K562 (cell line): ENCODE results near the gene ME3. TPM values are rescaled to one million over a fixed set of nuclear protein-coding genes. Genes with fewer than 3 reads are reported as not detected.

Experiments
- ATAC-seq: fragments of 200-7000 bp; cut with Tn5 transposase; 3 replicates; pipeline ENCODE4 v1.9.1; 2020; ENCODE audit warnings: moderate library complexity
- BruUV-seq: library from RNA; stranded (reverse); fragments of 400-500 nt; replicated peaks from 2 replicates; lab custom pipeline; 2021; lab: Mats Ljungman, UMichigan
- CTCF ChIA-PET: fragments of 300-600 bp; formaldehyde crosslinking; extraction: SDS; loops from one replicate; lab custom pipeline; 2021; ENCODE audit warnings: low intra/inter-chr PET ratio; lab: Yijun Ruan, JAX
- POLR2A ChIA-PET: fragments of 300-600, 350-650 bp; sonication (Branson Sonifier 250); formaldehyde crosslinking; extraction: SDS; loops from one replicate; lab custom pipeline; 2021; ENCODE audit warnings: antibody characterized with exemption, inconsistent platforms; lab: Yijun Ruan, JAX
- DNase-seq, 4 experiments: peaks; one replicate each; pipeline versions ENCODE4 v3.0.0 to v3.0.0-alpha.2; 2011 to 2018; ENCODE audit warnings: low spot score in 3 of 4, mixed read lengths in 3 of 4; ENCODE audit errors: extremely low read depth in 1 of 4
- FAIRE-seq: peaks from 2 replicates; lab custom pipeline; 2011; peaks lifted over from hg19 to GRCh38; lab: Jason Lieb, UNC
- H2AFZ ChIP-seq: 2 replicates; pipeline ENCODE4 v1.6.0; 2011; ENCODE audit warnings: low read depth, low read length, control low read depth, inconsistent platforms
- H3K27ac ChIP-seq: fragments of 200-600 bp; 3 replicates; pipeline ENCODE4 v1.8.0; 2011; ENCODE audit warnings: low read depth, mild to moderate bottlenecking, control low read depth, inconsistent platforms, low read length, moderate library complexity, mixed read lengths; ENCODE audit errors: extremely low read depth
- H3K27me3 ChIP-seq, 2 experiments: fragments of 300-600 bp in 1 of 2; 2 replicates in 1 of 2; 3 replicates in 1 of 2; pipeline versions ENCODE4 v1.6.0 to v1.8.0; 2011; ENCODE audit warnings: inconsistent platforms in 2 of 2, low read length in 2 of 2, mild to moderate bottlenecking in 1 of 2, mixed read lengths in 1 of 2, moderate library complexity in 1 of 2; ENCODE audit not compliant: control insufficient read depth in 2 of 2, insufficient read depth in 2 of 2
- H3K36me3 ChIP-seq: fragments of 300-600 bp; 3 replicates; pipeline ENCODE4 v1.8.0; 2011; ENCODE audit warnings: mild to moderate bottlenecking, low read length, inconsistent platforms; ENCODE audit not compliant: control insufficient read depth, insufficient read depth
- H3K4me1 ChIP-seq, 2 experiments: fragments of 200-600 bp in 1 of 2; replicated peaks in 1 of 2; 2 replicates in 1 of 2; 3 replicates in 1 of 2; pipeline versions ENCODE4 v1.5.1 to v1.8.0; 2011; ENCODE audit warnings: inconsistent platforms in 2 of 2, low read length in 2 of 2, mild to moderate bottlenecking in 1 of 2, mixed read lengths in 1 of 2, moderate library complexity in 1 of 2; ENCODE audit not compliant: control insufficient read depth in 2 of 2, insufficient read depth in 2 of 2
- H3K4me2 ChIP-seq: 2 replicates; pipeline ENCODE4 v1.6.1; 2011; ENCODE audit warnings: low read length, control low read depth, inconsistent platforms, mixed read lengths; ENCODE audit not compliant: insufficient read depth
- H3K4me3 ChIP-seq: fragments of 200-600 bp; sonication (generic), shearing (Covaris generic); 2 replicates; pipeline ENCODE4 v1.5.1; 2016; ENCODE audit warnings: control low read depth, inconsistent platforms
- H3K79me2 ChIP-seq: fragments of 200-600 bp; 3 replicates; pipeline ENCODE4 v1.8.0; 2011; ENCODE audit warnings: low read length, inconsistent platforms; ENCODE audit not compliant: control insufficient read depth, insufficient read depth
- H3K9ac ChIP-seq, 2 experiments: 2 replicates each; pipeline versions ENCODE4 v1.6.0 to v1.6.1; 2011; ENCODE audit warnings: low read depth in 2 of 2, low read length in 2 of 2, control low read depth in 1 of 2, inconsistent platforms in 1 of 2, mild to moderate bottlenecking in 1 of 2, mixed read lengths in 1 of 2; ENCODE audit not compliant: insufficient read depth in 1 of 2
- H3K9me1 ChIP-seq: one replicate; pipeline ENCODE4 v1.6.0; 2011; ENCODE audit warnings: inconsistent platforms, mild to moderate bottlenecking, low read length, moderate library complexity; ENCODE audit not compliant: control insufficient read depth, insufficient read depth
- H3K9me3 ChIP-seq: replicated peaks from 2 replicates; pipeline ENCODE4 v1.5.1; 2011; ENCODE audit warnings: low read depth, low read length, inconsistent platforms; ENCODE audit not compliant: control insufficient read depth, insufficient read depth
- H4K20me1 ChIP-seq: replicated peaks from 2 replicates; pipeline ENCODE4 v1.6.1; 2011; ENCODE audit warnings: low read length, inconsistent platforms, mixed read lengths; ENCODE audit not compliant: control insufficient read depth, insufficient read depth
- ELF1 ChIP-seq: fragments of 200-800 bp; sonication (Bioruptor generic); IDR thresholded peaks from 2 replicates; pipeline ENCODE4 v1.6.1; 2016; ENCODE audit warnings: missing genetic modification characterization, missing compliant biosample characterization
- KLF1 ChIP-seq: fragments of 450-650 bp; IDR thresholded peaks from 2 replicates; pipeline ENCODE4 v1.6.1; 2016; ENCODE audit warnings: missing genetic modification characterization, missing compliant biosample characterization
- PHF21A ChIP-seq: fragments of 450-650 bp; IDR thresholded peaks from 2 replicates; pipeline ENCODE4 v1.6.1; 2017; ENCODE audit warnings: low read depth, borderline replicate concordance
- SMAD1 ChIP-seq: fragments of 150-350 bp; IDR thresholded peaks from 2 replicates; pipeline ENCODE4 v1.6.1; 2014; ENCODE audit warnings: low read length, low read depth; ENCODE audit not compliant: partially characterized antibody
- ZKSCAN8 ChIP-seq: fragments of 200-800 bp; sonication (Bioruptor generic); IDR thresholded peaks from 2 replicates; pipeline ENCODE4 v1.6.1; 2016; ENCODE audit warnings: missing genetic modification characterization, missing compliant biosample characterization
- ZNF282 ChIP-seq: sonication (generic); formaldehyde crosslinking; IDR thresholded peaks from 2 replicates; pipeline ENCODE4 v1.8.1; 2023; ENCODE audit warnings: missing genetic modification reagents
- ZNF316 ChIP-seq: fragments of 450-650 bp; IDR thresholded peaks from 2 replicates; pipeline ENCODE4 v1.6.1; 2016
- WGBS: fragments of 100-300 bp; shearing (Covaris generic); methylation state at CpG from one replicate; pipeline ENCODE4 v1.1.6; 2016; ENCODE audit warnings: low coverage, mixed read lengths; ENCODE audit not compliant: insufficient coverage; ENCODE audit errors: missing lambda C conversion rate; 5-methylcytosine and 5-hydroxymethylcytosine counted together
- in situ Hi-C: fragments of 300-500 bp; cut with MboI; formaldehyde crosslinking; loops from 4 replicates; pipeline ENCODE4 v1.15.0; 2018; ENCODE audit warnings: inconsistent platforms, mixed read lengths
- intact Hi-C: fragments of 100-400 bp; cut with micrococcal nuclease; formaldehyde crosslinking; loops from 2 replicates; pipeline ENCODE4 v1.14.2; 2022
- polyA plus RNA-seq, 8 experiments: library from polyadenylated mRNA; depleted of rRNA in 4 of 8; stranded (reverse) in 5 of 8; unstranded in 3 of 8; fragments of >200 nt; fragmentation: Nextera tagmentation in 2 of 8; fragmentation: Illumina TruSeq in 1 of 8; extraction: Ambion mirVana in 2 of 8; extraction: Trizol in 1 of 8; gene quantifications; 2 replicates each; pipeline versions ENCODE4 v1.2.1 to v1.2.3, GENCODE V29; 2011 to 2014; ENCODE audit warnings: inconsistent platforms in 1 of 8, missing spikeins in 1 of 8
- total RNA-seq, 7 experiments: library from RNA; depleted of rRNA in 6 of 7; stranded (reverse); fragments of >200 nt in 6 of 7; fragmentation: Illumina TruSeq in 2 of 7; extraction: Trizol in 2 of 7; gene quantifications; 2 replicates each; pipeline versions ENCODE4 v1.2.1 to v1.2.3, GENCODE V29; 2011 to 2021; ENCODE audit warnings: low replicate concordance in 1 of 7
- TF ChIP-seq, protein P1 (sequence below): sonication (generic); formaldehyde crosslinking; IDR thresholded peaks from 2 replicates; pipeline ENCODE4 v1.8.0; 2022; ENCODE audit warnings: mild to moderate bottlenecking, missing genetic modification reagents
- TF ChIP-seq, protein P2 (sequence below): fragments of 450-650 bp; IDR thresholded peaks from 2 replicates; pipeline ENCODE4 v1.6.1; 2014; ENCODE audit warnings: low read depth, mild to moderate bottlenecking, moderate library complexity, borderline replicate concordance

ME3 gene
- total and polyA plus RNA-seq, 9 of the 15 experiments (the other 6 are each of a cell fraction or from before 2014, with no cell fraction given) = not detected

DNA sequence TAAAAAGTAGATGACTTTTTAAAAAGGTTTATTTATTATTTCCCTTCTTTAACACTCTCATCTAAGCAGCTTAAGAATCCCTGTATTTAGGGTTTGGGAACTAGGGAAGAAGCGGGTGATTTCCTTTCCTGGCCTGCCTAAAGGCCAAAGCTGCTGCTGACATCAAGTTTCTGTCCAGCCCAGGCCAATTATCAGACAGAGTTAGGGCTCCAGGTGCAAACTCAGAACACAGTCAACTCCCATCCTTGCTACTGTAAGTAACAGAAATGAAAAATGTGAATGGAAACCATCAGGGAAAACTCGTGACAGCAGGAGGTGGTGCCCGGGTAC lies 188.8 kb downstream of the ME3 start:
- H3K9me1 ChIP-seq = no peaks in the 10 kb centered on the region
- peaks cover 0 to 10% of the 10 kb centered on the region in 2 experiments; a peak in 3 of 5 replicates for H3K4me1 ChIP-seq
- no peaks in the 10 kb centered on the region for H3K9me3 ChIP-seq
- intact Hi-C loops = no loop called here
- H3K4me3 ChIP-seq = no peak overlapping the region
- no peak overlapping the region for H3K9ac ChIP-seq
- H3K27me3 ChIP-seq = no peaks in the 10 kb centered on the region
- H3K79me2 ChIP-seq = no peaks in the 10 kb centered on the region
- no peak overlapping the region; the same call in 1 of the 2 replicates for H3K4me2 ChIP-seq
- ATAC-seq = no peak; the same call in 2 of the 3 replicates
- ChIA-PET CTCF (no interaction called here), POLR2A (interaction anchor here (0.6 to 1.0 kb wide), 3 partner anchors 60 to 319 kb away, joined by 3 to 4 read pairs (median 3); no protein-coding TSS in a partner anchor)
- in situ Hi-C loops = no loop called here
- H3K36me3 ChIP-seq = no peaks in the 10 kb centered on the region
- no TSS peak for BruUV-seq
- no peak for TF ChIP-seq KLF1 (tag)
- TF ChIP-seq, protein P1, sequence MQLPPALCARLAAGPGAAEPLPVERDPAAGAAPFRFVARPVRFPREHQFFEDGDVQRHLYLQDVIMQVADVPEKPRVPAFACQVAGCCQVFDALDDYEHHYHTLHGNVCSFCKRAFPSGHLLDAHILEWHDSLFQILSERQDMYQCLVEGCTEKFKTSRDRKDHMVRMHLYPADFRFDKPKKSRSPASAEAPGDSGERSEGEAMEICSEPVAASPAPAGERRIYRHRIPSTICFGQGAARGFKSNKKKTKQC (CRISPR knock-in tag) = no peak
- no peak for TF ChIP-seq ELF1 (tag)
- TF ChIP-seq PHF21A = no peak
- TF ChIP-seq, protein P2, sequence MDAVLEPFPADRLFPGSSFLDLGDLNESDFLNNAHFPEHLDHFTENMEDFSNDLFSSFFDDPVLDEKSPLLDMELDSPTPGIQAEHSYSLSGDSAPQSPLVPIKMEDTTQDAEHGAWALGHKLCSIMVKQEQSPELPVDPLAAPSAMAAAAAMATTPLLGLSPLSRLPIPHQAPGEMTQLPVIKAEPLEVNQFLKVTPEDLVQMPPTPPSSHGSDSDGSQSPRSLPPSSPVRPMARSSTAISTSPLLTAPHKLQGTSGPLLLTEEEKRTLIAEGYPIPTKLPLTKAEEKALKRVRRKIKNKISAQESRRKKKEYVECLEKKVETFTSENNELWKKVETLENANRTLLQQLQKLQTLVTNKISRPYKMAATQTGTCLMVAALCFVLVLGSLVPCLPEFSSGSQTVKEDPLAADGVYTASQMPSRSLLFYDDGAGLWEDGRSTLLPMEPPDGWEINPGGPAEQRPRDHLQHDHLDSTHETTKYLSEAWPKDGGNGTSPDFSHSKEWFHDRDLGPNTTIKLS = no peak
- TF ChIP-seq ZKSCAN8 (CRISPR knock-in tag) = no peak
- TF ChIP-seq ZNF316 = no peak
- no peak for TF ChIP-seq SMAD1
- TF ChIP-seq ZNF282 = no peak
- TF ChIP-seq, all 486 proteins: peak for 0
- no peak for DNase-seq
- no peak overlapping the region for H2AFZ ChIP-seq
- no peak for FAIRE-seq
- no peak overlapping the region for H3K27ac ChIP-seq
- H4K20me1 ChIP-seq = no peaks in the 10 kb centered on the region
- 17% methylated on average over 3 of the region's 3 CpGs for WGBS
